ENCODE measurements around the gene PRDM16.

Gene PRDM16

GRCh38 chr1:3049905-3050304, 19.1 kb upstream of the PRDM16 start (continued):
- TF ChIP-seq TSHZ2 (CRISPR knock-in tag; IDR thresholded peaks at IDR 0.05) (no peak), SNAI2 (CRISPR knock-in tag; IDR thresholded peaks at IDR 0.05) (no peak), PATZ1 (CRISPR knock-in tag; IDR thresholded peaks at IDR 0.05; ENCODE audit: borderline replicate concordance) (no peak), GLIS3 (CRISPR knock-in tag; IDR thresholded peaks at IDR 0.05) (no peak), CREB5 (CRISPR knock-in tag; IDR thresholded peaks at IDR 0.05; ENCODE audit: low read depth) (no peak), RARB (CRISPR knock-in tag; IDR thresholded peaks at IDR 0.05) (no peak)

- TF ChIP-seq ISL1 (CRISPR knock-in tag; IDR thresholded peaks at IDR 0.05) (no peak), ZNF70 (CRISPR knock-in tag; IDR thresholded peaks at IDR 0.05) (no peak), PPARA (CRISPR knock-in tag; IDR thresholded peaks at IDR 0.05; ENCODE audit: borderline replicate concordance) (no peak), RARB (CRISPR knock-in tag; IDR thresholded peaks at IDR 0.05) (no peak), ZNF8 (CRISPR knock-in tag; IDR thresholded peaks at IDR 0.05) (no peak), ZFP3 (CRISPR knock-in tag; IDR thresholded peaks at IDR 0.05) (no peak), OSR1 (CRISPR knock-in tag; IDR thresholded peaks at IDR 0.05) (no peak), PATZ1 (CRISPR knock-in tag; IDR thresholded peaks at IDR 0.05; ENCODE audit: borderline replicate concordance) (no peak), GLIS3 (CRISPR knock-in tag; IDR thresholded peaks at IDR 0.05) (no peak), TOX (CRISPR knock-in tag; IDR thresholded peaks at IDR 0.05; ENCODE audit: borderline replicate concordance) (no peak), SNAI2 (CRISPR knock-in tag; IDR thresholded peaks at IDR 0.05) (no peak), ZFP30 (CRISPR knock-in tag; IDR thresholded peaks at IDR 0.05) (no peak)
- ATAC-seq: no peak
These were observed 18.4 kb upstream of the PRDM16 start for GRCh38 chr1:3050603-3051002.

- TF ChIP-seq CSRNP3 (CRISPR knock-in tag; IDR thresholded peaks at IDR 0.05) (no peak), ARNTL (CRISPR knock-in tag; IDR thresholded peaks at IDR 0.05; ENCODE audit: borderline replicate concordance, low read depth) (no peak), ZNF8 (CRISPR knock-in tag; IDR thresholded peaks at IDR 0.05) (no peak)
- no peak for ATAC-seq
These were observed 17.4 kb upstream of the PRDM16 start for GRCh38 chr1:3051270-3052268.

GRCh38 chr1:3052501-3052900, 16.5 kb upstream of the PRDM16 start:
- no peak for TF ChIP-seq OSR1 (CRISPR knock-in tag; IDR thresholded peaks at IDR 0.05)
- TF ChIP-seq ESRRG (CRISPR knock-in tag; IDR thresholded peaks at IDR 0.05): no peak
- ATAC-seq: no peak
